GM12873 (cell line): ENCODE data around the gene NEDD4L.

Source experiments
- TF ChIP-seq, protein P1 (sequence below): IDR thresholded peaks from 2 replicates; pipeline ENCODE4 v1.5.1; 2012; ENCODE audit warnings: low read depth, mild to moderate bottlenecking, moderate library complexity, low read length, control low read depth; ENCODE audit not compliant: insufficient read depth; ENCODE audit errors: missing control alignments

The NEDD4L gene

GRCh38 chr18:58125183-58125582 lies 81.2 kb downstream of the NEDD4L start:
- TF ChIP-seq, protein P1, sequence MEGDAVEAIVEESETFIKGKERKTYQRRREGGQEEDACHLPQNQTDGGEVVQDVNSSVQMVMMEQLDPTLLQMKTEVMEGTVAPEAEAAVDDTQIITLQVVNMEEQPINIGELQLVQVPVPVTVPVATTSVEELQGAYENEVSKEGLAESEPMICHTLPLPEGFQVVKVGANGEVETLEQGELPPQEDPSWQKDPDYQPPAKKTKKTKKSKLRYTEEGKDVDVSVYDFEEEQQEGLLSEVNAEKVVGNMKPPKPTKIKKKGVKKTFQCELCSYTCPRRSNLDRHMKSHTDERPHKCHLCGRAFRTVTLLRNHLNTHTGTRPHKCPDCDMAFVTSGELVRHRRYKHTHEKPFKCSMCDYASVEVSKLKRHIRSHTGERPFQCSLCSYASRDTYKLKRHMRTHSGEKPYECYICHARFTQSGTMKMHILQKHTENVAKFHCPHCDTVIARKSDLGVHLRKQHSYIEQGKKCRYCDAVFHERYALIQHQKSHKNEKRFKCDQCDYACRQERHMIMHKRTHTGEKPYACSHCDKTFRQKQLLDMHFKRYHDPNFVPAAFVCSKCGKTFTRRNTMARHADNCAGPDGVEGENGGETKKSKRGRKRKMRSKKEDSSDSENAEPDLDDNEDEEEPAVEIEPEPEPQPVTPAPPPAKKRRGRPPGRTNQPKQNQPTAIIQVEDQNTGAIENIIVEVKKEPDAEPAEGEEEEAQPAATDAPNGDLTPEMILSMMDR: no peak

DNA sequence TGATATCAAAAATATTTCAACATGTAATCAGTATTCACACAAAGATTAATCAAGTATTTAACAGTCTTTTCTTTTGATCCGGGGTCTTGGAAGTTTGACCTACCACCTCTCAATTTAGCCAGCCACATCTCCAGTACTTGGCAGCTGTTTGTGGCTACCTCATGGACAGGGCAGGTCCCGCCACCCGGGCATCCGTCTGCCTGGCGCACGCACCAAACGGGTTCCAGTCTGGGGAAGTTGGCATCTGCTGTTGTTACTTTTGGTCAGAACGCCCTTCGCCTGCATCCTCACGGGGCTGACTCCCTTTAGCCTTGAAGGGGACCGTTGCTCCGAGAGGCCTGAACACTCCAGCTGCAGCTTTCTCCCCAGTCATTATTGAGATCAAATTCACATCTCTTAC lies 81.7 kb downstream of the NEDD4L start:
- TF ChIP-seq, protein P1: no peak

DNA sequence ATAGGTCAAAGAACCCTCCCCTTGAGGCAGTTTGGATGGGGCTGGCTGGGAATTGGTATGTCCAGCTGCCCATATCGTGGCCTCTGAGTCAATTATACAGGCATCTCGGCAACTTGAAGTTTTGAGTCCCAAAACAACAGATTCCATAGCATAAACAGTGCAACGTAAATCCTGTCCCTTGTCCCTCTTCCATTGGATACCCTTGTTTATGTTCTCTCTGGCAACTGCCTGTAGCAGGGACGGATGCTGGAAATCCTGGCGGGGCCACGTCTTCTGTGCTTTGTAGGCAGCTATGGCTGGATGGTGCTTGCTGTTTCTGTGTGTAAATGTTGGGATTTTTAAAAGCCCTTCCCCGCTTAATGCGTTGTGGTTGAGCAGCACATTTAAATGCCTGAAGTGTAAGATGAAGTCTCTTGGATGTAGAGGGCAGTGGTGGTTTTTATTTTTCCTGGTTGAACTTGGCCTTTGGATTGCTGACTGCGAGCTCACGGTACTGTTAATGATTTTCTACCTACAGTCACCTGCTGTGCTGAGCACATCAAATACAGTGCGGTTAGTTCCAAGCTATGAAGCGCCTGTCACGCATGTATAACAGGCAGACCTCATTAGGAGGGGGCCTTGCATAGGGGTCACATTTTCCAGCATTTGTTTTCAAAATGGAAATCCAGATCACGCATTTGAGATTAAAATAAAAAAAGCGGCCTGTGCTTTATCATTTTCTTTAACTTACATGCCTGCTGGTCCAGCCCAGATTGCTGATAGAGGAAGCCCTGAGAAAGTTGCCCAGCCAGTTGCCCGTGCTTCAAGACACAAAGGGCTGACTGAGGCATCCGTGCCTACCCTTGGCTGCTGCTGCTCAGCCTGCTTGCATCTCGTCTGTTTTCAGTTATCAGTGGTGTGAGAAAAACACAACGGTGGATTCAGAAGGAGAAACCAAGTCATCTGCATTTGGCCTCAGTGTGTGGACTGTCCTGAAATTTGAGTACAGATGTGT lies 84.7 kb downstream of the NEDD4L start:
- TF ChIP-seq, protein P1: no peak

- TF ChIP-seq, protein P1: no peak
Measured at GRCh38 chr18:58132595-58133261, 88.7 kb downstream of the NEDD4L start.

GRCh38 chr18:58135183-58135641 lies 91.2 kb downstream of the NEDD4L start:
- TF ChIP-seq, protein P1: no peak

- TF ChIP-seq, protein P1: peak; percentile 87
Measured at GRCh38 chr18:58135701-58136331, 91.8 kb downstream of the NEDD4L start.

- TF ChIP-seq, protein P1: no peak
Measured at GRCh38 chr18:58136879-58137278, 92.9 kb downstream of the NEDD4L start.
